Panc1 (cell line): ENCODE measurements around the gene KRTAP16-1. TPM values are rescaled to one million over a fixed set of nuclear protein-coding genes. Genes with fewer than 3 reads are reported as not detected.
A peak's percentile ranks its signal among the peaks of the same experiment; 100 is the strongest.

Experiments
- ATAC-seq: fragments of 200-7000 bp; cut with Tn5 transposase; 2 replicates; pipeline ENCODE4 v1.9.1; 2020; ENCODE audit warnings: mild to moderate bottlenecking, moderate library complexity
- BruUV-seq: library from RNA; stranded (reverse); fragments of 400-500 nt; replicated peaks from 2 replicates; lab custom pipeline; 2021; lab: Mats Ljungman, UMichigan
- CTCF ChIA-PET: fragments of 300-600 bp; sonication (Branson Sonifier 250); formaldehyde crosslinking; loops from one replicate; lab custom pipeline; 2022; ENCODE audit warnings: antibody characterized with exemption; lab: Charles Lee
- POLR2A ChIA-PET: fragments of 300-600 bp; sonication (Branson Sonifier 250); formaldehyde crosslinking; loops from one replicate; lab custom pipeline; 2022; ENCODE audit warnings: antibody characterized with exemption; lab: Charles Lee
- DNase-seq: peaks from one replicate; pipeline ENCODE4 v3.0.0-alpha.2; 2010; ENCODE audit warnings: low read depth, low spot score
- H3K27ac ChIP-seq: 2 replicates; pipeline ENCODE4 v1.5.1; 2011; ENCODE audit warnings: mild to moderate bottlenecking, low read length, inconsistent platforms
- H3K27me3 ChIP-seq: fragments of 200-500 bp; sonication (Bioruptor generic); 2 replicates; pipeline ENCODE4 v1.6.0; 2014; ENCODE audit warnings: low read length, inconsistent platforms; ENCODE audit not compliant: control insufficient read depth, insufficient read depth
- H3K36me3 ChIP-seq: fragments of 200-500 bp; sonication (Bioruptor generic); 2 replicates; pipeline ENCODE4 v1.5.1; 2014; ENCODE audit warnings: inconsistent platforms, mild to moderate bottlenecking, low read length, moderate library complexity; ENCODE audit not compliant: control insufficient read depth, insufficient read depth
- H3K4me1 ChIP-seq: 2 replicates; pipeline ENCODE4 v1.5.1; 2011; ENCODE audit warnings: inconsistent platforms, mild to moderate bottlenecking, low read length, moderate library complexity; ENCODE audit not compliant: control insufficient read depth, insufficient read depth
- H3K4me3 ChIP-seq, 2 experiments: 2 replicates each; pipeline ENCODE4 v1.5.1; 2011 to 2012; ENCODE audit warnings: low read depth in 2 of 2, low read length in 2 of 2, mild to moderate bottlenecking in 2 of 2, inconsistent platforms in 1 of 2, moderate library complexity in 1 of 2
- H3K9me3 ChIP-seq: fragments of 200-500 bp; sonication (Bioruptor generic); 2 replicates; pipeline ENCODE4 v1.5.1; 2014; ENCODE audit warnings: low read depth, mild to moderate bottlenecking, inconsistent platforms, low read length, moderate library complexity; ENCODE audit not compliant: control insufficient read depth, insufficient read depth
- POLR2AphosphoS5 ChIP-seq: IDR thresholded peaks from 2 replicates; pipeline ENCODE4 v1.6.1; 2012; ENCODE audit warnings: mild to moderate bottlenecking, low read depth, low read length, moderate library complexity
- REST ChIP-seq, 2 experiments: IDR thresholded peaks; 2 replicates each; pipeline ENCODE4 v1.6.1; 2011 to 2012; ENCODE audit warnings: low read depth in 2 of 2, control low read depth in 1 of 2, low read length in 1 of 2, mild to moderate bottlenecking in 1 of 2, moderate library complexity in 1 of 2; ENCODE audit not compliant: insufficient read depth in 1 of 2
- SIN3A ChIP-seq: IDR thresholded peaks from 2 replicates; pipeline ENCODE4 v1.6.1; 2012; ENCODE audit warnings: low read depth, mild to moderate bottlenecking, low read length, moderate library complexity, borderline replicate concordance; ENCODE audit not compliant: insufficient read depth
- TCF7L2 ChIP-seq: IDR thresholded peaks from 2 replicates; pipeline ENCODE4 v1.6.1; 2011; ENCODE audit warnings: mild to moderate bottlenecking, low read depth, low read length, inconsistent platforms
- in situ Hi-C: cut with HindIII; loops from 2 replicates; pipeline ENCODE4 v1.10.0; 2016; ENCODE audit warnings: low sequenced_read_pairs, low pct_unique_long_range_greater_than_20kb
- intact Hi-C: fragments of 100-400 bp; cut with micrococcal nuclease; formaldehyde crosslinking; loops from one replicate; pipeline ENCODE4 v1.10.0; 2022; ENCODE audit not compliant: unreplicated experiment
- total RNA-seq: library from RNA; stranded (reverse); gene quantifications from one replicate; pipeline ENCODE4 v1.2.1, GENCODE V29; 2021; ENCODE audit not compliant: unreplicated experiment
- TF ChIP-seq, protein P1 (sequence below): fragments of 450-650 bp; IDR thresholded peaks from 2 replicates; pipeline ENCODE4 v1.5.1; 2017; ENCODE audit warnings: mild to moderate bottlenecking

The KRTAP16-1 gene
- total RNA-seq, 1 experiment from 2014 or later = not detected

DNA sequence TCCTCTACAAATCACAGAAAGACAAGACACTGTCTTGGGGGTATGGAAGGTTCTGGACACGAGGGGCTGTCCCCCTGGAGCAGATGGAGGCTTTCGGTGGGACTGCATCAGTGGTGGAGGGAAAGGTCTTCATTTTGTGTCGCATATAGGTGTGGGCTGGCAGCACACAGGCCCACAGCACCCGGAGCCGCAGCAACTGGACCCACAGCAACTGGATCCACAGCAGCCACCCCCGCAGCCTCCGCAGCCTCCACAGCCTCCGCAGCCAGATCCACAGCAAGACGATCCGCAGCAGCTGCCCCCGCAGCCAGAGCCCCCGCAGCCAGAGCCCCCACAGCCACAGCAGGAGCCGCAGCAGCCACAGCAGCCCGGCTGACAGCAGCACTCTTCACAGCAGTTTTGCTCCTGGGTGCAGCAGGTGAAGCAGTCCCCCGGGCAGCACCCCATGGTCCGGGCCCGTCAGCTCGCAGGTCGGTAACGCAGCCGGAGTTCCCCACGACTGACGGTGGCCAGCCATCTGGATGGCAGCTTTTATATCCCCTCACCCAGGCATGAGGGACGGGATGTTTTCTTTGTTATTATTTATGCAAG lies 6.2 kb upstream of the KRTAP16-1 start, which contains the start of gene KRTAP17-1:
KRTAP17-1 (minus strand) TSS at position 507 of the 591 bp plus-strand sequence; CDS start at position 447, 60 bp downstream.
- Histone ChIP-seq H3K9me3 (0 out of 2 replicates have a peak, but pooled peaks cover 2% of the 10 kb centered on the region), H3K27ac (no peak within 1 kb of the TSS), H3K27me3 (0 out of 2 replicates have a peak, but pooled peaks cover 3% of the 10 kb centered on the region), H3K4me3 (no peak within 1 kb of the TSS), H3K4me1 (no peaks in the 10 kb centered on the region), H3K36me3 (no peaks in the 10 kb centered on the region)
- CTCF ChIA-PET = no interaction called here
- in situ Hi-C loops = no loop called here
- TF ChIP-seq SIN3A = no peak
- no TSS peak for BruUV-seq
- intact Hi-C loops = no loop called here
- POLR2A ChIA-PET = no interaction called here
- no peak for DNase-seq
- ATAC-seq = no peak

GRCh38 chr17:41311111-41311510 lies 2.0 kb upstream of the KRTAP16-1 start:
- no peaks in the 10 kb centered on the region for H3K9me3 ChIP-seq
- H3K27ac ChIP-seq = no peak overlapping the region
- H3K36me3 ChIP-seq = no peaks in the 10 kb centered on the region
- in situ Hi-C loops = no loop called here
- BruUV-seq = no TSS peak
- intact Hi-C loops = no loop called here
- DNase-seq (no peak), ATAC-seq (no peak)
- no peak overlapping the region for H3K4me3 ChIP-seq
- 0 out of 2 replicates have a peak, but pooled peaks cover 3% of the 10 kb centered on the region for H3K27me3 ChIP-seq
- H3K4me1 ChIP-seq = no peaks in the 10 kb centered on the region
- TF ChIP-seq REST (IDR thresholded peaks at IDR 0.05; ENCODE audit: insufficient read depth in 1 of 2, low read depth in 2 of 2, low read length in 1 of 2) = no peak
- TF ChIP-seq, protein P1, sequence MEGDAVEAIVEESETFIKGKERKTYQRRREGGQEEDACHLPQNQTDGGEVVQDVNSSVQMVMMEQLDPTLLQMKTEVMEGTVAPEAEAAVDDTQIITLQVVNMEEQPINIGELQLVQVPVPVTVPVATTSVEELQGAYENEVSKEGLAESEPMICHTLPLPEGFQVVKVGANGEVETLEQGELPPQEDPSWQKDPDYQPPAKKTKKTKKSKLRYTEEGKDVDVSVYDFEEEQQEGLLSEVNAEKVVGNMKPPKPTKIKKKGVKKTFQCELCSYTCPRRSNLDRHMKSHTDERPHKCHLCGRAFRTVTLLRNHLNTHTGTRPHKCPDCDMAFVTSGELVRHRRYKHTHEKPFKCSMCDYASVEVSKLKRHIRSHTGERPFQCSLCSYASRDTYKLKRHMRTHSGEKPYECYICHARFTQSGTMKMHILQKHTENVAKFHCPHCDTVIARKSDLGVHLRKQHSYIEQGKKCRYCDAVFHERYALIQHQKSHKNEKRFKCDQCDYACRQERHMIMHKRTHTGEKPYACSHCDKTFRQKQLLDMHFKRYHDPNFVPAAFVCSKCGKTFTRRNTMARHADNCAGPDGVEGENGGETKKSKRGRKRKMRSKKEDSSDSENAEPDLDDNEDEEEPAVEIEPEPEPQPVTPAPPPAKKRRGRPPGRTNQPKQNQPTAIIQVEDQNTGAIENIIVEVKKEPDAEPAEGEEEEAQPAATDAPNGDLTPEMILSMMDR = no peak
- ChIA-PET CTCF (no interaction called here), POLR2A (no interaction called here)

- CTCF ChIA-PET = no interaction called here
- Histone ChIP-seq H3K4me1 (no peaks in the 10 kb centered on the region), H3K36me3 (no peaks in the 10 kb centered on the region), H3K4me3 (no peak overlapping the region), H3K27ac (no peak overlapping the region), H3K27me3 (peaks cover 5% of the 10 kb centered on the region; the same call in 1 of the 2 replicates), H3K9me3 (no peaks in the 10 kb centered on the region)
- POLR2A ChIA-PET = no interaction called here
- intact Hi-C loops (no loop called here), in situ Hi-C loops (no loop called here)
- DNase-seq = no peak
- ATAC-seq = peak; percentile 51
- BruUV-seq = no TSS peak
- TF ChIP-seq, protein P1 = no peak
- TF ChIP-seq POLR2AphosphoS5 = no peak
- no peak for TF ChIP-seq SIN3A
- TF ChIP-seq REST (IDR thresholded peaks at IDR 0.05; ENCODE audit: insufficient read depth in 1 of 2, low read depth in 2 of 2, low read length in 1 of 2) = no peak
- TF ChIP-seq TCF7L2 = no peak
Observed at GRCh38 chr17:41308251-41308917, 725 bp downstream of the KRTAP16-1 start.
